Measurements from ENCODE around the gene MBD4. TPM values are rescaled to one million over a fixed set of nuclear protein-coding genes. Genes with fewer than 3 reads are reported as not detected.

MBD4 gene
- 22.4 and 23.5 TPM in 2 replicates for total RNA-seq

DNA sequence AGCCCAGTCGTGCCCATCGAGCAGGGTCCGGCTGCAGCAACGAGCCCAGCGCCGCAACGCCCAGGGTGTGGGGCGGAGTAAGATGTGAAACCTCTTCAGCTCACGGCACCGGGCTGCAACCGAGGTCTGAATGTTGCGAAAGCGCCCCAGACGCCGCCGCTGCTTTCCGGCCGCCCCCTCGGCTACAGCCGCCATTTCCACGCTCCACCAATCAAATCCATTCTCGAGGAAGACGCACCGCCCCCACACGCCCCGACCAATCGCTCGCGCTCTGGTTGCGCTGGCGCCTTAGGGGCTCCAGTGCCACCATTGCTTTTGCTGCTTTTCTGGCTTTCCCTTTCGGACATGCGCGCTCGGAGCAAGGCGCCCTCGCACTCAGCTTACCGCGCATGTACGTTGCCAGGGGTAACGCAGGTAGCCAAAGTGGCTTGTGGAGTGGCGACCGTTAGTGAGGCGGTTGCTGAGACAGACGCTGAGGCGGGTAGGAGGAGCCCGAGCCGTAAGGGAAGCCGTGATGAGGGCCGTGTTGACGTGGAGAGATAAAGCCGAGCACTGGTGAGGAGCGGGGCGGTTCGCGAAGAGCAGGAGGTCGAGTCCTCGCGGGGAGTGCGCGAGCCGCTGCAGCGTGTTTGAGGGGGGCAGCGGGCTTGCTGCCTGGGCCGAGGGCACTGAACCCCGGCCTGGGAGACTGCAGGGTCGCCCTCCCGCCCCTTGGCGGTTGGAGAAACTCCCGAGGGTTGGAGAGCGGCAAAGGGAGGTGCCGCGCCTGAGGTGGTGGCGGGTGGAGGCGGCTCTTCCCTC is at the start of gene MBD4, which contains the start of gene IFT122:
Gene MBD4, minus strand, starts transcription at position 132 of the 801 bp plus-strand sequence. Its CDS starts 115 bp downstream, at position 17.
Gene IFT122, plus strand, starts transcription at position 408 of the 801 bp plus-strand sequence. Its CDS starts 107 bp downstream, at position 515.

GRCh38 chr3:129428376-129429079 is 11.2 kb downstream of the MBD4 start, which contains the start of gene EFCAB12:
Gene EFCAB12, minus strand, starts transcription at chr3:129428636. Its CDS starts 148 bp downstream, at chr3:129428488.

Small RNA genes within 50 kb of the gene (small RNA-seq; reads per million reads assigned to genes)
- gene SNORA7B: 0.30 reads per million, percentile 8 among the genes with 10 or more reads in this experiment

Other genes with a start within 250 kb of the MBD4 start
- gene COPG1, start 190.3 kb downstream of the MBD4 start, total RNA-seq: 253 and 336 TPM in 2 replicates
- 11.8 and 19.5 TPM in 2 replicates for gene HMCES, start 161.1 kb downstream of the MBD4 start, total RNA-seq
- under 0.01 TPM in 1 of 2 replicates, not detected in the other for gene EFCAB12, start 11.3 kb downstream of the MBD4 start, total RNA-seq
- 19.9 and 22.4 TPM in 2 replicates for gene IFT122, start 276 bp upstream of the MBD4 start, total RNA-seq
- gene RHO, start 88.7 kb upstream of the MBD4 start, total RNA-seq: not detected in 2 replicates
- not detected in 2 replicates for gene H1-8, start 103.2 kb upstream of the MBD4 start, total RNA-seq
- 69.0 and 94.1 TPM in 2 replicates for gene PLXND1, start 166.7 kb upstream of the MBD4 start, total RNA-seq

Measured in subcutaneous preadipocyte (primary cell).